Stimulated activated CD8-positive, alpha-beta memory T cell treated with anti-CD3 and anti-CD28 coated beads, Interleukin-7, amount 100 ng/mL, for 4 hours (primary cell): ENCODE results near the gene DCST1.

ENCODE experiments used
- DNase-seq, 2 donors: peaks; one replicate each; pipeline ENCODE4 v3.0.0-alpha.2; 2020; ENCODE audit warnings: low read depth in 2 of 2

The DCST1 gene

DNA sequence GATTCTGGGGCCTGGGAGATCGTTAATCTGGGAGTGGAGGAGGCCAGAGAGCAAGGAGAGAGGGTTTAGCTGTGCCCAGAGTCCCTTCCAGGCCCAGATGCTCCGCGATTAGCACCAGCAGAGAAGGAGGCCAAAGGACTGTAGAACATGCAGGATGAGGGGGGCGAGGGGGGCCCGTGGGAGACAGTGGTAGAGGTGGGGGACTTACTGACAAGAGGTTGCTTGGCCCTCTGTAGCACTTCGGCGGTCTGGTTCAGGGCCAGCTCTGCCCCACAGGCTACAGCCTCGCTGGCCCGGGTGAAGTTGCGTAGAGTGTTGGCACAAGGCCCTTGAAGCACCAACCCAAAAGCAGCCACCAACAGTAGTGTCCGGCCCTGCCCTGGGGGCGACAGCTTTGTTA, 738 bp upstream of the DCST1 start:
- no peak for DNase-seq

- DNase-seq: no peak
These were observed 939 bp downstream of the DCST1 start for GRCh38 chr1:155034318-155035208.

DNA sequence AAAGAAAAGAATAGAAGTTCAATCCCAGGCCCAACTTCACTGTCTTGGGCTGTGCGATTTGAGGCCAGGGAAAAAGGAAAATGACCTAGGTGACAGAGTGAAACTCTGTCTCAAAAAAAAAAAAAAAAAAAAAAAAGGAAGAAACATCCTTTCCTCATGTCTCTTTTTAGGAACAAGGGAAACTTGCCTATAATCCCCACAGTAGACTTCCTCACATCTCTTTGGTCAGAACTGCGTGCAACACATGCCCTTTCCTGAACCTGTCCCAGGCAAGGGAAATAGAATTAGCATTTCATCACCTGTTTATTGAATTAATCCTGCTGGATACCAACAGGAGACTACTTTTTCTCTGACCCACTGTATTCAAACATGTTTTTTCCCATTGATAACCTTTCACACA, 2.3 kb downstream of the DCST1 start:
- no peak for DNase-seq

GRCh38 chr1:155037043-155037442, 3.4 kb downstream of the DCST1 start:
- DNase-seq: no peak

DNA sequence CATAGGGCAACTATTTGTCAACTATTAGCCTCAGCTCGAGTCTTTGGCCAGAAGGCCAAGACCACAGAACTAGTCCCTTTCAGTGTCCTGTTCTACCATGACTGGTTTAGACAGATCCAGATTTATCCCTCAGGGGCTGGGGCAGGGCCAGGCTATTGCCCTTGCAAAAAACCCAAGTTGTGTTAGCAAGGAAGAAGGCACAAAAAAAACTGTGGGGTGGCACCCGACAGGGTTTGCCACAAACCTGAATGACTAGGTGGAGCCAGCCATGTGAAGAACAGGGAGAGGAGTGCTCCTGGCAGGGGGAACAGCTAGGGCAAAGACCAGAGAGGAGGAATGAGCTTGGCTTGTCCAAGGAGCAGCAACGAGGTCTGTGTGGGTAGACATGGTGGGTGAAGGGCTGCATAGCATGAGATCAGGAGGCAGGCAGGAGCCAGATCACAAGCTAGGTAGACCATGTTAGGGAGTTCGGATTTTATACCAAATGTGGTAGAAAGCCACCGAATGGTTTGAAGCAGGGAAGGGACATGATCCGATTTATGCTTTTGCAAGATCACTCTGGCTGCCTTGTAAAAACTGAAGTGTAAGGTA, 4.3 kb downstream of the DCST1 start:
- DNase-seq: no peak

DNA sequence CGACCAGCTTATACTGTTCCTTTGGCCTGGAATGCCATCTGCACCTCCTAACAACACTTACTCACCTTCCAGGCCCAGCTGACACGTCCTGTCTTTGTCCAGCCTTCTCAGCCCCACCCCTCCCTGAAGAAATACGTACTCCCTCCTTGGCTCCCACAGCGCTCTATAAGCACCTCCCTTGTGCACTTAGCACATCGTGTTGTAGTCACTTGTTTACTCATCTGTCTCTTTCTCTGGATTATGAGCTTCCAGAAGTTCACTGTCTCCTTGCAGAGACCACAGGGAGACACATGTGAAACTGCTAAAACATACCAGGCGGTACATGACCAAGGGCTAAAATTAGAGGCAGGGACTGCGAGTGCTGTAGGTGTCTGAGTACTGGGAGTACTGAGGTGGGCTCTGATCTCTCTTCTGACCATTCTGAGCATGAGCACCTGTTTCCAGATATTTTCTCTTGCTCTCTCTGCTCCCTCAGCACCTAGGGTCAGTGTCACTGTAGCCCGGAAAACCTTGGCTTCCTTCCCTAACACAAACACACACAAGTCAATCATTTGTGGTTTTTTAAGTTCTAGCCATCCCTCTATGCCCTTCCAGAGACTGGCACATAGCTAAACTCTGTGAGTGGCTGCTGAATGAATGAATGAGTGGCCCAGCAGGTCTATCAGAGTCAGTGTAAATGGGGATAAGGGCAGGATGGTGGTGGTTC, 5.1 kb downstream of the DCST1 start:
- DNase-seq: no peak

DNA sequence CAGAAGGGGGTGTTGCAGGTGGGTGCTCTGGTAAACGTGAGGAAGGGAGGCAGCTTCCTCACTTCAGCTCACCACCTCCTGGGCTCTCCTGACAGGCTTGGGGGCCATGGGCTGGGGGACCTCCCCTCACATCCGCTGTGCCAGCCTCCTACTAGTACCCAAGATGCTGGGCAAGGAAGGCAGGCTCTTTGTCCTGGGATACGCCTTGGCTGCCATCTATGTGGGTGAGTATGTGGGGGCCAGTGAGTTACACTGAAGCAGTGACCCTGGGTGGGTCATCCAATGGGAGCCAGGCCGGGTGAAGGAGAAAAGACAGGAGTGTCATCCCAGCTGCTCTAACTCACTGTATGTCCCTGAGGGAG, 5.7 kb downstream of the DCST1 start:
- DNase-seq: no peak

- DNase-seq: no peak
These were observed 6.9 kb downstream of the DCST1 start for GRCh38 chr1:155040358-155041093.

GRCh38 chr1:155042789-155043188, 9.2 kb downstream of the DCST1 start:
- DNase-seq: no peak

- DNase-seq: no peak
These were observed 9.7 kb downstream of the DCST1 start for GRCh38 chr1:155043301-155043702.

DNA sequence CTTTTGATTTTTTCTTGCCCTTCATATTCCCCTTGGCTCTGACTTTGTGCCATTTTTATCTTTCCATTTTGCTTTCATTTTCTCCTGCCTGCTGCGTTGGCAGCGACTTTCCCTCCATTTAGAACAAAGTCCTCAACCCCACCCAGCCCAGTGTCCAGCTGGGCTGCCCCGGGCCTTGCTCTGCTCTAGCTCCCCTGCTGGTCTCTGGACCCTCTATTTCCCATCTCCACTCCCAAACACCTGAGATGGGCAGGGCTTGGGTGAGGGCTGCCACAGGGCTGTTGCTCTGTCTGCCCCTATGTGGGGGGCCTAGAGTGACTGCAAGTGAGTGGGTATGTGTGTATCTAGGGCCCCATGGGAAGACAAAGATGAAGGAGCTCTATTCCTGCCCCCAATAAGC, 10.2 kb downstream of the DCST1 start:
- no peak for DNase-seq

GRCh38 chr1:155044365-155044764, 10.7 kb downstream of the DCST1 start:
- DNase-seq: no peak

DNA sequence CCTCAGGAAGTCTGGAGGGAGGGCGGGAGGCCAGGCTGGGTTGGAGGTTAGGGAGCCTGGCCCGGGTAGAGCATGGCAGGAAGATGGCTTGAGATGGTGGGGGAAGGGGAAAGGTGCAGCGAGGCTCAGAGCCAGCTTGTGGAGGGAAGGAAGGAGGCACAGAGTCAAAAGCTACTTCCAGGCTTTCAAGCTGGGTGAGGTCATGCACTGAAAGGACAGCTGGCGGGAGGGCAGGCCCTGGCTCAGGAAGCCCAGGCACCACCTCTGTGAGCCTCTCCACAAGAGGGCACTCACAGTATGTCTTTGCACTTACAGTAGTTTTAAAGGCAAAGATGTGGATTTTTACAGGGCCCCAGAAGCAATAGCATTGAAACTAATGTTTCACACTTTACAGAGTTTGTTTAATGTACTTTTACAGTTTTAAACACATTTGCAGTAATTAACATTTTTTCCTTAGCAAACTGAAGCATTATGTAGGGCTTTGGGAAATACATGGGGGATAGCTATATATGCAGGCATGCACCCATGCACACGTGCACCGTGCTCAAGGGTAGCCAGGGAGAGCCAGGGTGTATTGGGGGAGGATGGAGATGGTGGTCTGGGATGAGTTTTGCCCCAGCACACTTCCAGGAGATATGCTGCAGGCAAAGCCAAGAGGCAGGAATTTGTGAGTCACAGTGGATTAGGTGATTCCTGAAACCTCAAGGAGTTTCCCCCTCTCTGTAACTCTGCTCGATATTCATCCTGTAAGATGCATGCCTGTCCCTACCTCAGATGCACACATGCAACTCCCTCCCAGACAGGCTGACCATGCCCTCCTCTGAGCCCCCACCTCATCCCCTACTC, 11.4 kb downstream of the DCST1 start:
- DNase-seq: peak; percentile 21 to 42

GRCh38 chr1:155048449-155049334, 15.1 kb downstream of the DCST1 start:
- DNase-seq: no peak

GRCh38 chr1:155049651-155050559, 16.3 kb downstream of the DCST1 start:
- no peak for DNase-seq

GRCh38 chr1:155050560-155051341, 17.1 kb downstream of the DCST1 start, which contains the start of gene ADAM15:
TSS of gene ADAM15 (plus strand) at chr1:155051316. CDS start at chr1:155051387, 71 bp downstream.
- DNase-seq: peak; percentile 46 to 74

- no peak for DNase-seq
These were observed 17.7 kb downstream of the DCST1 start for GRCh38 chr1:155051342-155051776.

DNA sequence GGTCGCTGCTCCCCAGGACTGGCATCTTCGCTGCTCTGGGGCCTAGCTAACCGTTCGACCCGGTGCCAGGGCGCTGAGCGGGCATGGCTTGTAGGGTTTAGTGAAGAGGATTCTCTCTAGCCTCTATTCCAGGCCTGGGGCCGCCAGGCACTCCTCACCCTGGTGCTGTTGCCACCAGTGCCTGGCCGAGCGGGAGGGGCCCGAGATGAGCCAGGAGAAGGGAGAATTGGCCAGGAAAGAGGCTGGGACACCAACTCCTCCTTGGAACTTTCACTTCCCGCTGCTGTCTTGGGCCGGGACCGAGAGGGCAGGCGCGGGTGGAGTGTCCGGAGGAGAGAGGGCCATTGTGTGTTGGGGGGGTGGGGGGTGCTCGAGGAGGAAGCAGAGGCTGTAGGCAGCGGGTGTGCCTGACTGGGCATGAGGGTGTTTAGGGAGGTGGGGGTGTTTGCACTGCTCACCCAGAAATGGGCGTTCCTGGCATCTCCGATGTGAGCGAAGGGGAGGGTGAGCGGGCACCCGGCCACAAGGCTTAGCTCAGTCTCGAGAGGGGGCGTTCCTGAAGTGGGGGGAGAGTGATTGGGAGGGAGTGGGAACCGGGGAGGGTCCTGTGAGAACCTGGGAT, 18.3 kb downstream of the DCST1 start:
- DNase-seq: peak; percentile 22 to 49
